BLaER1 treated with 17β-estradiol and CSF1 and Interleukin-3, amounts not matched to agents 10 nM and 100 nM (cell line): ENCODE measurements around the gene VPS52.
A peak's percentile ranks its signal among the peaks of the same experiment; 100 is the strongest.

Experiments used
- H3K27ac ChIP-seq, 11 experiments: shearing (Covaris generic); formaldehyde crosslinking; 2 replicates each; pipeline ENCODE4 v1.8.1; 2022
- H3K27me3 ChIP-seq, 11 experiments: shearing (Covaris generic); formaldehyde crosslinking; 2 replicates each; pipeline ENCODE4 v1.8.1; 2022
- H3K36me3 ChIP-seq, 11 experiments: shearing (Covaris generic); formaldehyde crosslinking; 2 replicates each; pipeline ENCODE4 v1.8.1; 2022
- H3K4me1 ChIP-seq, 10 experiments: shearing (Covaris generic); formaldehyde crosslinking; 2 replicates each; pipeline ENCODE4 v1.8.1; 2022
- H3K4me2 ChIP-seq, 11 experiments: shearing (Covaris generic); formaldehyde crosslinking; 2 replicates each; pipeline ENCODE4 v1.8.1; 2022
- H3K4me3 ChIP-seq, 10 experiments: shearing (Covaris generic); formaldehyde crosslinking; 2 replicates each; pipeline ENCODE4 v1.8.1; 2022
- H3K9ac ChIP-seq, 11 experiments: shearing (Covaris generic); formaldehyde crosslinking; 2 replicates each; pipeline ENCODE4 v1.8.1; 2022
- H3K9me3 ChIP-seq, 11 experiments: shearing (Covaris generic); formaldehyde crosslinking; replicated peaks in 1 of 11; 2 replicates each; pipeline ENCODE4 v1.8.1; 2022
- H4K20me1 ChIP-seq, 11 experiments: shearing (Covaris generic); formaldehyde crosslinking; 2 replicates each; pipeline ENCODE4 v1.8.1; 2022
- Cebpa-rat ChIP-seq, 11 experiments: shearing (Covaris generic); IDR thresholded peaks; 2 replicates each; pipeline ENCODE4 v1.8.1; 2022

The VPS52 gene

DNA sequence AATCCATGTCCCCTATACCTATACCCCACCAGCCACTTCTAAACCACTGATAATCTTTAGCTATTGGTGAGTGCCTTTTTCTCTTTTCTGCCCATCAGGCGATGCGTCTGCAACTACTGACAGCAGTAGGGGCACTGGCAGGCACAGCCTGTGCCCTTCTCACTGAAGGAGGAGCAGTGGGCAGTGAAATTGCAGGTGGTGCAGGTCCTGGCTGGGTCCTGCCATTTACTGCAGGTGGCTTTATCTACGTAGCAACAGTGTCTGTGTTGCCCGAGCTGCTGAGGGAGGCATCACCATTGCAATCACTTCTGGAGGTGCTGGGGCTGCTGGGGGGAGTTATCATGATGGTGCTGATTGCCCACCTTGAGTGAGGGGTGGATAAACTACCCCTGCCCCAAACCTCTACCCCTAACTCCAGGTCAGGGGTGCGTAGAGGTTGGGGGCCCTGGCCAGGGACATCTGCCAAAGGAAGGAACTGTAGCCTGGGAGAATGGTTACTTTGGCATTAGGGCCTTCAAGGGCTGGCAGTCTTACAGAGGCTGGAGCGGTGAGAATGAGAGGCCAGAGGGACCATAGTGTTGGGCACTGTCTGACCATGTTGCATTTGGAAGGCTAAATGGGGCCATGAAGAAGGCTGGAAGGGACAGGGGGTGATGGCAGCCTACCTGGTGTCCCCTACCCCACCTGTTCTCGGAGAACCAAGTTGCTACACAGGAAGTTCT is 68.1 kb downstream of the VPS52 start:
- H3K9ac ChIP-seq: peak overlapping the region in 4 of 11 experiments; percentile 11 to 81 (median 79); a peak in 2 of 22 replicates

DNA sequence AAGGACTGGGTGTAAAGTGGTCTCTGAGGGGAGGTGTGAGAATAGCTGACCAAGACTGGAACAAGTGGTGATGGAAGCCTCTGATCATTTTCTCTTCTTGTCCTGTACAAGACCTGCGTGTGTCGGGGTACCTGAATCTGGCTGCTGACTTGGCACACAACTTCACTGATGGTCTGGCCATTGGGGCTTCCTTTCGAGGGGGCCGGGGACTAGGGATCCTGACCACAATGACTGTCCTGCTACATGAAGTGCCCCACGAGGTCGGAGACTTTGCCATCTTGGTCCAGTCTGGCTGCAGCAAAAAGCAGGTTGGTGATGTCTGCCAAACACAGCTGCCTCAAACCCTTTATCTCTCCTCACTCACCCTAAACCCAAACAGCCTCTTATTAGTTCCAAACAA is 68.9 kb downstream of the VPS52 start:
- no peak overlapping the region for H3K27ac ChIP-seq
- H3K27me3 ChIP-seq: peaks cover 0 to 23% (median 10%) of the 10 kb centered on the region in 11 experiments; a peak in 11 of 22 replicates
- peaks cover 19 to 34% (median 25%) of the 10 kb centered on the region in 11 experiments for H3K36me3 ChIP-seq
- peaks cover 52 to 71% (median 66%) of the 10 kb centered on the region in 10 experiments for H3K4me1 ChIP-seq
- peaks cover 6 to 35% (median 12%) of the 10 kb centered on the region in 11 experiments; a peak in 17 of 22 replicates for H4K20me1 ChIP-seq
- peak overlapping the region in 7 of 11 experiments; percentile 0 to 100 (median 99); a peak in 6 of 22 replicates for H3K9ac ChIP-seq
- peak overlapping the region in 1 of 10 experiments; percentile 98; a peak in 2 of 20 replicates for H3K4me3 ChIP-seq
- no peak for TF ChIP-seq Cebpa-rat (IDR thresholded peaks at IDR 0.05)
- peak overlapping the region in 10 of 11 experiments; percentile 95 to 100 (median 98); a peak in 18 of 22 replicates for H3K4me2 ChIP-seq
- no peaks in the 10 kb centered on the region for H3K9me3 ChIP-seq

More for the DNA sequence above, 68.1 kb downstream of the VPS52 start:
- Histone ChIP-seq H3K4me1 (peaks cover 50 to 64% (median 59%) of the 10 kb centered on the region in 10 experiments), H4K20me1 (peaks cover 0 to 27% (median 6%) of the 10 kb centered on the region in 11 experiments; a peak in 9 of 22 replicates), H3K27ac (0 out of 22 replicates have a peak overlapping the region, but pooled peaks of 1 of the 11 experiments have one; percentile 65), H3K4me3 (peak overlapping the region in 8 of 10 experiments; percentile 65 to 83 (median 74); a peak in 6 of 20 replicates), H3K36me3 (peaks cover 19 to 27% (median 25%) of the 10 kb centered on the region in 11 experiments), H3K9me3 (no peaks in the 10 kb centered on the region), H3K27me3 (peaks cover 0 to 23% (median 10%) of the 10 kb centered on the region in 11 experiments; a peak in 11 of 22 replicates), H3K4me2 (peak overlapping the region; percentile 93 to 100 (median 100))
- TF ChIP-seq Cebpa-rat (IDR thresholded peaks at IDR 0.05): no peak

DNA sequence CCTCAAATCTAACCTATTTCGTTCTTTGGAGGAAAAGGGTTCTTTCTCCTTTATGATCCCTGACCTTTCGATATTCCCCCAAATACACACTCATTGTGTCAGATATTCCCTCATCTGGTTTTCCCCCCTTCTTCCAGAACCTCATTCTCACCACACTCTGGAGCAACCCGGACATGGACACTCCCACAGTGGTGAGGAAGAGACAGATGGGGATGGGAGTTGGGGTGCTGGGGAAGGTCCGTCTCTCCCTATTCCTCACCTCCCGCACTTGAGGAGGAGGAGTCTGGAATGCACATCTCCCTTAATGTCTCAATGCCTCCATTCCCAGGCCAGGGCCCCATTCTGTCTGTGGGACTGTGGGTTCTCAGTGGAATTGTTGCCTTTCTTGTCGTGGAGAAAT is 69.7 kb downstream of the VPS52 start:
- no peak for TF ChIP-seq Cebpa-rat (IDR thresholded peaks at IDR 0.05)
- H3K27ac ChIP-seq: peak overlapping the region in 3 of 11 experiments; percentile 96 to 100 (median 100); a peak in 2 of 22 replicates

DNA sequence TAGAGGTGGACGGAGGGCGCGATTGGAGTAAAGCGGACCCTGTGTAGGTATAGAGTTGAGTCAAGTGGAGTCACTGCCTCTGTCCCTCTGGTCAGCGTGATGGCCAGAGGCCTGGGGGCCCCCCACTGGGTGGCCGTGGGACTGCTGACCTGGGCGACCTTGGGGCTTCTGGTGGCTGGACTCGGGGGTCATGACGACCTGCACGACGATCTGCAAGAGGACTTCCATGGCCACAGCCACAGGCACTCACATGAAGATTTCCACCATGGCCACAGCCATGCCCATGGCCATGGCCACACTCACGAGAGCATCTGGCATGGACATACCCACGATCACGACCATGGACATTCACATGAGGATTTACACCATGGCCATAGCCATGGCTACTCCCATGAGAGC is 70.5 kb downstream of the VPS52 start:
- peaks cover 45 to 71% (median 66%) of the 10 kb centered on the region in 10 experiments for H3K4me1 ChIP-seq
- no peaks in the 10 kb centered on the region for H3K9me3 ChIP-seq
- TF ChIP-seq Cebpa-rat (IDR thresholded peaks at IDR 0.05): no peak
- peaks cover 13 to 45% (median 23%) of the 10 kb centered on the region in 11 experiments; a peak in 17 of 22 replicates for H4K20me1 ChIP-seq
- H3K4me3 ChIP-seq: peak overlapping the region; percentile 65 to 98 (median 90)
- peak overlapping the region; percentile 95 to 100 (median 97) for H3K27ac ChIP-seq
- peak overlapping the region; percentile 95 to 100 (median 99) for H3K4me2 ChIP-seq
- peak overlapping the region; percentile 93 to 100 (median 98) for H3K9ac ChIP-seq
- peaks cover 0 to 15% (median 3%) of the 10 kb centered on the region in 11 experiments; a peak in 10 of 22 replicates for H3K27me3 ChIP-seq
- H3K36me3 ChIP-seq: peaks cover 32 to 45% (median 38%) of the 10 kb centered on the region in 11 experiments

More for the DNA sequence above, 69.7 kb downstream of the VPS52 start:
- H3K27me3 ChIP-seq: peaks cover 0 to 23% (median 10%) of the 10 kb centered on the region in 11 experiments; a peak in 11 of 22 replicates
- H3K9me3 ChIP-seq: no peaks in the 10 kb centered on the region
- H3K4me1 ChIP-seq: peaks cover 45 to 73% (median 65%) of the 10 kb centered on the region in 10 experiments
- H3K4me3 ChIP-seq: peak overlapping the region; percentile 65 to 98 (median 90); a peak in 19 of 20 replicates
- H4K20me1 ChIP-seq: peaks cover 7 to 43% (median 19%) of the 10 kb centered on the region in 11 experiments; a peak in 17 of 22 replicates
- H3K9ac ChIP-seq: peak overlapping the region; percentile 93 to 100 (median 98); a peak in 20 of 22 replicates
- H3K4me2 ChIP-seq: peak overlapping the region; percentile 95 to 100 (median 99)
- H3K36me3 ChIP-seq: peaks cover 24 to 37% (median 30%) of the 10 kb centered on the region in 11 experiments
